PC-3 (cell line): Measurements from ENCODE around the gene MACROD2. TPM values are rescaled to one million over a fixed set of nuclear protein-coding genes. Genes with fewer than 3 reads are reported as not detected.

Experiments used
- ATAC-seq: fragments of 200-7000 bp; cut with Tn5 transposase; 2 replicates; pipeline ENCODE4 v1.9.1; 2020; ENCODE audit warnings: mild to moderate bottlenecking, moderate library complexity
- BruUV-seq: library from RNA; stranded (reverse); fragments of 400-500 nt; replicated peaks from 2 replicates; lab custom pipeline; 2021; lab: Mats Ljungman, UMichigan
- CTCF ChIA-PET: fragments of 300-600 bp; sonication (Branson Sonifier 250); formaldehyde crosslinking; loops from one replicate; lab custom pipeline; 2022; ENCODE audit warnings: antibody characterized with exemption; lab: Charles Lee
- POLR2A ChIA-PET: fragments of 300-600 bp; sonication (Branson Sonifier 250); formaldehyde crosslinking; loops from one replicate; lab custom pipeline; 2022; ENCODE audit warnings: antibody characterized with exemption; ENCODE audit not compliant: unreplicated experiment; lab: Charles Lee
- DNase-seq: peaks from one replicate; pipeline ENCODE4 v3.0.0-alpha.2; 2015
- H2AFZ ChIP-seq: fragments of 300-600 bp; sonication (generic); 2 replicates; pipeline ENCODE4 v1.6.0; 2016; ENCODE audit warnings: antibody characterized with exemption, low read length
- H3F3A ChIP-seq: fragments of 300-600 bp; sonication (generic); one replicate; pipeline ENCODE4 v1.6.0; 2017; ENCODE audit warnings: antibody characterized with exemption, low read length, control low read depth, mild to moderate bottlenecking; ENCODE audit not compliant: unreplicated experiment
- H3K27ac ChIP-seq: fragments of 300-600 bp; sonication (generic); 2 replicates; pipeline ENCODE4 v1.5.1; 2016; ENCODE audit warnings: mild to moderate bottlenecking, low read length
- H3K27me3 ChIP-seq: fragments of 300-600 bp; sonication (generic); 2 replicates; pipeline ENCODE4 v1.6.1; 2016; ENCODE audit warnings: low read length, mixed read lengths
- H3K36me3 ChIP-seq: fragments of 300-600 bp; sonication (generic); 2 replicates; pipeline ENCODE4 v1.6.1; 2016; ENCODE audit warnings: low read depth, mixed run types, low read length, mixed read lengths
- H3K4me1 ChIP-seq: fragments of 300-600 bp; sonication (generic); 2 replicates; pipeline ENCODE4 v1.5.1; 2016; ENCODE audit warnings: low read length; ENCODE audit not compliant: insufficient read depth
- H3K4me2 ChIP-seq: fragments of 300-600 bp; sonication (generic); 2 replicates; pipeline ENCODE4 v1.6.0; 2016; ENCODE audit warnings: low read length
- H3K4me3 ChIP-seq: fragments of 300-600 bp; sonication (generic); 2 replicates; pipeline ENCODE4 v1.5.1; 2016; ENCODE audit warnings: mild to moderate bottlenecking, low read length, mixed read lengths
- H3K79me2 ChIP-seq: fragments of 300-600 bp; sonication (generic); 2 replicates; pipeline ENCODE4 v1.6.1; 2017; ENCODE audit warnings: low read length, mixed read lengths
- H3K9ac ChIP-seq: fragments of 300-600 bp; sonication (generic); 2 replicates; pipeline ENCODE4 v1.6.0; 2016; ENCODE audit warnings: mild to moderate bottlenecking, low read length
- H3K9me2 ChIP-seq: fragments of 300-600 bp; sonication (generic); replicated peaks from 2 replicates; pipeline ENCODE4 v1.6.1; 2016; ENCODE audit warnings: mixed run types, low read length, mixed read lengths
- H3K9me3 ChIP-seq: fragments of 300-600 bp; sonication (generic); 2 replicates; pipeline ENCODE4 v1.6.1; 2016; ENCODE audit warnings: low read length, mixed read lengths
- H4K20me1 ChIP-seq: fragments of 300-600 bp; sonication (generic); 2 replicates; pipeline ENCODE4 v1.6.1; 2016; ENCODE audit warnings: low read length, mixed read lengths
- CTCF ChIP-seq: fragments of 300-600 bp; sonication (generic); conservative IDR thresholded peaks from 2 replicates; pipeline ENCODE4 v1.5.1; 2017; ENCODE audit warnings: antibody characterized with exemption, low read depth, mild to moderate bottlenecking, low read length
- EZH2 ChIP-seq: fragments of 300-600 bp; sonication (generic); IDR thresholded peaks from one replicate; pipeline ENCODE4 v1.6.1; 2017; ENCODE audit warnings: antibody characterized with exemption, mild to moderate bottlenecking, low read length; ENCODE audit not compliant: unreplicated experiment
- EZH2phosphoT487 ChIP-seq: fragments of 300-600 bp; sonication (generic); IDR thresholded peaks from 2 replicates; pipeline ENCODE4 v1.6.1; 2018; ENCODE audit warnings: mild to moderate bottlenecking, antibody characterized with exemption, low read length, borderline replicate concordance
- intact Hi-C: fragments of 100-400 bp; cut with micrococcal nuclease; formaldehyde crosslinking; loops from 2 replicates; pipeline ENCODE4 v1.9.0; 2023
- total RNA-seq: library from RNA; depleted of rRNA; stranded (reverse); fragments of >200 nt; gene quantifications from 2 replicates; pipeline ENCODE4 v1.2.3, GENCODE V29; 2014

Gene MACROD2
- total RNA-seq, 1 experiment from 2014 or later: 3.1 TPM

GRCh38 chr20:14199111-14199510 is 203.8 kb downstream of the MACROD2 start:
- Histone ChIP-seq H3F3A (no peaks in the 10 kb centered on the region), H3K9ac (no peak overlapping the region), H3K4me3 (no peak overlapping the region), H3K36me3 (no peaks in the 10 kb centered on the region), H3K9me2 (no peaks in the 10 kb centered on the region), H3K4me1 (no peaks in the 10 kb centered on the region), H4K20me1 (no peaks in the 10 kb centered on the region), H3K9me3 (peaks cover 5% of the 10 kb centered on the region; the same call in 1 of the 2 replicates), H2AFZ (no peak overlapping the region), H3K27me3 (no peaks in the 10 kb centered on the region), H3K4me2 (no peak overlapping the region), H3K79me2 (no peaks in the 10 kb centered on the region), H3K27ac (no peak overlapping the region)
- DNase-seq (no peak), ATAC-seq (no peak)
- intact Hi-C loops: no loop called here
- ChIA-PET POLR2A (interaction anchor here (0.6 kb wide), 1 partner anchor 99 kb away, joined by 3 read pairs; no protein-coding TSS in a partner anchor), CTCF (interaction anchor here (0.6 kb wide), 1 partner anchor 139 kb away, joined by 3 read pairs; no protein-coding TSS in a partner anchor)
- BruUV-seq: no TSS peak
- TF ChIP-seq EZH2 (no peak), EZH2phosphoT487 (no peak), CTCF (no peak)

- Histone ChIP-seq H3K27me3 (no peaks in the 10 kb centered on the region), H3F3A (no peaks in the 10 kb centered on the region), H3K9me2 (no peaks in the 10 kb centered on the region), H3K27ac (no peak overlapping the region), H3K4me2 (no peak overlapping the region), H3K4me1 (no peaks in the 10 kb centered on the region), H3K4me3 (no peak overlapping the region), H2AFZ (no peak overlapping the region), H3K36me3 (no peaks in the 10 kb centered on the region), H4K20me1 (no peaks in the 10 kb centered on the region), H3K9me3 (peaks cover 5% of the 10 kb centered on the region; the same call in 1 of the 2 replicates), H3K9ac (no peak overlapping the region), H3K79me2 (no peaks in the 10 kb centered on the region)
- intact Hi-C loops: no loop called here
- POLR2A ChIA-PET: no interaction called here
- TF ChIP-seq EZH2phosphoT487 (no peak), CTCF (no peak), EZH2 (no peak)
- DNase-seq (no peak), ATAC-seq (no peak)
- CTCF ChIA-PET: no interaction called here
- BruUV-seq: no TSS peak
Measured at GRCh38 chr20:14203657-14204056, 208.3 kb downstream of the MACROD2 start.

GRCh38 chr20:14207591-14207990 is 212.3 kb downstream of the MACROD2 start:
- intact Hi-C loops: no loop called here
- H3K79me2 ChIP-seq: no peaks in the 10 kb centered on the region
- POLR2A ChIA-PET: interaction anchor here (0.7 kb wide), 1 partner anchor 17 kb away, joined by 3 read pairs; no protein-coding TSS in a partner anchor
- H2AFZ ChIP-seq: no peak overlapping the region
- H3K27ac ChIP-seq: no peak overlapping the region
- ATAC-seq (no peak), DNase-seq (no peak)
- TF ChIP-seq CTCF (no peak), EZH2phosphoT487 (no peak), EZH2 (no peak)
- H3K9me3 ChIP-seq: peaks cover 5% of the 10 kb centered on the region; the same call in 1 of the 2 replicates
- H3K36me3 ChIP-seq: no peaks in the 10 kb centered on the region
- H3K27me3 ChIP-seq: no peaks in the 10 kb centered on the region
- no peaks in the 10 kb centered on the region for H3F3A ChIP-seq
- no peak overlapping the region for H3K4me3 ChIP-seq
- H3K4me2 ChIP-seq: no peak overlapping the region
- CTCF ChIA-PET: no interaction called here
- no TSS peak for BruUV-seq
- no peak overlapping the region for H3K9ac ChIP-seq
- H3K9me2 ChIP-seq: no peaks in the 10 kb centered on the region
- no peaks in the 10 kb centered on the region for H3K4me1 ChIP-seq
- H4K20me1 ChIP-seq: no peaks in the 10 kb centered on the region
